OCI-LY7 (cell line): ENCODE data around the gene DCDC2C. TPM values are rescaled to one million over a fixed set of nuclear protein-coding genes. Genes with fewer than 3 reads are reported as not detected.

ENCODE experiments used
- BruUV-seq: library from RNA; stranded (reverse); fragments of 400-500 nt; replicated peaks from 2 replicates; lab custom pipeline; 2021; lab: Mats Ljungman, UMichigan
- CTCF ChIA-PET: fragments of 300-600 bp; sonication (Branson Sonifier 250); formaldehyde crosslinking; loops from one replicate; lab custom pipeline; 2022; ENCODE audit warnings: antibody characterized with exemption; ENCODE audit not compliant: unreplicated experiment; lab: Charles Lee
- POLR2A ChIA-PET: fragments of 300-600 bp; sonication (Branson Sonifier 250); formaldehyde crosslinking; loops from one replicate; lab custom pipeline; 2022; ENCODE audit warnings: antibody characterized with exemption; lab: Charles Lee
- DNase-seq: peaks from one replicate; pipeline ENCODE4 v3.0.0-alpha.2; 2015; ENCODE audit warnings: low spot score
- H2AFZ ChIP-seq: fragments of 200-600 bp; sonication (generic), shearing (Covaris generic); 2 replicates; pipeline ENCODE4 v1.6.1; 2014; ENCODE audit warnings: mild to moderate bottlenecking, antibody characterized with exemption, low read length, moderate library complexity
- H3K27ac ChIP-seq: fragments of 200-600 bp; sonication (generic); 2 replicates; pipeline ENCODE4 v1.5.1; 2014; ENCODE audit warnings: mixed run types, low read depth, mild to moderate bottlenecking, moderate library complexity, low read length, inconsistent platforms; ENCODE audit not compliant: poor library complexity, severe bottlenecking
- H3K36me3 ChIP-seq: fragments of 200-600 bp; sonication (generic); 2 replicates; pipeline ENCODE4 v1.6.1; 2014; ENCODE audit warnings: mild to moderate bottlenecking, antibody characterized with exemption, low read length, moderate library complexity, mixed read lengths; ENCODE audit not compliant: insufficient read depth
- H3K4me1 ChIP-seq: fragments of 200-600 bp; sonication (generic); 2 replicates; pipeline ENCODE4 v1.5.1; 2014; ENCODE audit warnings: mild to moderate bottlenecking, low read length; ENCODE audit not compliant: insufficient read depth, poor library complexity, severe bottlenecking
- H3K4me2 ChIP-seq: fragments of 200-600 bp; sonication (generic); 2 replicates; pipeline ENCODE4 v1.6.1; 2014; ENCODE audit warnings: mild to moderate bottlenecking, low read length
- H3K4me3 ChIP-seq: fragments of 200-600 bp; sonication (generic); 2 replicates; pipeline ENCODE4 v1.5.1; 2014; ENCODE audit warnings: mild to moderate bottlenecking, low read depth, low read length; ENCODE audit not compliant: poor library complexity, severe bottlenecking
- H3K79me2 ChIP-seq: fragments of 200-600 bp; sonication (generic); 2 replicates; pipeline ENCODE4 v1.6.1; 2016; ENCODE audit warnings: low read depth, mild to moderate bottlenecking, low read length, moderate library complexity, mixed read lengths; ENCODE audit not compliant: insufficient read depth
- H3K9me2 ChIP-seq: fragments of 200-600 bp; sonication (generic); 2 replicates; pipeline ENCODE4 v1.6.1; 2016; ENCODE audit warnings: mild to moderate bottlenecking, low read length, mixed read lengths; ENCODE audit not compliant: insufficient read depth
- H3K9me3 ChIP-seq: fragments of 200-600 bp; sonication (generic); 2 replicates; pipeline ENCODE4 v1.6.1; 2014; ENCODE audit warnings: mild to moderate bottlenecking, mixed run types, low read length, mixed read lengths
- H4K20me1 ChIP-seq: fragments of 200-600 bp; sonication (generic); 2 replicates; pipeline ENCODE4 v1.6.1; 2014; ENCODE audit warnings: mild to moderate bottlenecking, antibody characterized with exemption, low read length, moderate library complexity, mixed read lengths; ENCODE audit not compliant: insufficient read depth
- EZH2phosphoT487 ChIP-seq: fragments of 200-600 bp; sonication (generic); IDR thresholded peaks from 2 replicates; pipeline ENCODE4 v1.6.1; 2018; ENCODE audit warnings: low read depth, borderline replicate concordance, mild to moderate bottlenecking, mixed run types, antibody characterized with exemption, low read length, moderate library complexity, mixed read lengths
- intact Hi-C: fragments of 100-400 bp; cut with micrococcal nuclease; formaldehyde crosslinking; loops from one replicate; pipeline ENCODE4 v1.10.0; 2022; ENCODE audit not compliant: unreplicated experiment
- total RNA-seq, 2 experiments: library from RNA; depleted of rRNA in 1 of 2; stranded (reverse); fragments of >200 nt in 1 of 2; shearing (Covaris generic) in 1 of 2; gene quantifications; 2 replicates each; pipeline ENCODE4 v1.2.3, GENCODE V29; 2014 to 2022
- TF ChIP-seq, protein P1 (sequence below): fragments of 200-600 bp; sonication (generic); conservative IDR thresholded peaks from 2 replicates; pipeline ENCODE4 v1.5.1; 2014; ENCODE audit warnings: mild to moderate bottlenecking, antibody characterized with exemption, low read length, moderate library complexity, mixed read lengths

The DCDC2C gene
- total RNA-seq, 2 experiments from 2014 or later, result not detected

DNA sequence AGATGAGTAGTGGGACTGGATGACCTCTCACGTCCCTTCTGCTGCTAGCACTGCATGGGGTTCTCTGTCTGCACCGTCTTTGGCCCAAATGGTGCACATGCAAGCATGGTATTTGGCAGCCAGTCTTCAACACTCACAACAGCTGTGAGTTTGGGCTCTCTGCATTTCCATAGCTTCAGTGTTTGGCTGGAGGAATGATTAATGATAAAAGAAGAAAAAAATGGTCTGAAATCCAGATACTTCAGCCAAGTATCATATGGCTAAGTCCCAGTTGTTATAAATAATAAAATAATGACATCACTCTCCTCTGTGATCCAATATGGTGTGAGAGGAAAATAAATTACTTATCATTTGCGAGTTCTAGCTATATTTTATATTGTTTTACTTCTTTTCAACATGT lies 173.3 kb downstream of the DCDC2C start:
- no peak for TF ChIP-seq EZH2phosphoT487
- TF ChIP-seq, protein P1, sequence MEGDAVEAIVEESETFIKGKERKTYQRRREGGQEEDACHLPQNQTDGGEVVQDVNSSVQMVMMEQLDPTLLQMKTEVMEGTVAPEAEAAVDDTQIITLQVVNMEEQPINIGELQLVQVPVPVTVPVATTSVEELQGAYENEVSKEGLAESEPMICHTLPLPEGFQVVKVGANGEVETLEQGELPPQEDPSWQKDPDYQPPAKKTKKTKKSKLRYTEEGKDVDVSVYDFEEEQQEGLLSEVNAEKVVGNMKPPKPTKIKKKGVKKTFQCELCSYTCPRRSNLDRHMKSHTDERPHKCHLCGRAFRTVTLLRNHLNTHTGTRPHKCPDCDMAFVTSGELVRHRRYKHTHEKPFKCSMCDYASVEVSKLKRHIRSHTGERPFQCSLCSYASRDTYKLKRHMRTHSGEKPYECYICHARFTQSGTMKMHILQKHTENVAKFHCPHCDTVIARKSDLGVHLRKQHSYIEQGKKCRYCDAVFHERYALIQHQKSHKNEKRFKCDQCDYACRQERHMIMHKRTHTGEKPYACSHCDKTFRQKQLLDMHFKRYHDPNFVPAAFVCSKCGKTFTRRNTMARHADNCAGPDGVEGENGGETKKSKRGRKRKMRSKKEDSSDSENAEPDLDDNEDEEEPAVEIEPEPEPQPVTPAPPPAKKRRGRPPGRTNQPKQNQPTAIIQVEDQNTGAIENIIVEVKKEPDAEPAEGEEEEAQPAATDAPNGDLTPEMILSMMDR, result no peak
- Histone ChIP-seq H3K4me3 (no peak overlapping the region), H3K4me2 (no peak overlapping the region), H3K9me2 (no peaks in the 10 kb centered on the region), H3K36me3 (no peaks in the 10 kb centered on the region), H3K9me3 (no peaks in the 10 kb centered on the region), H2AFZ (no peak overlapping the region), H4K20me1 (no peaks in the 10 kb centered on the region), H3K27ac (no peak overlapping the region), H3K79me2 (no peaks in the 10 kb centered on the region), H3K4me1 (no peaks in the 10 kb centered on the region)
- CTCF ChIA-PET, result no interaction called here
- intact Hi-C loops, result no loop called here
- no TSS peak for BruUV-seq
- POLR2A ChIA-PET, result interaction anchor here (0.7 to 0.9 kb wide), 2 partner anchors 96 to 1255 kb away, joined by 3 read pairs; no protein-coding TSS in a partner anchor
- DNase-seq, result no peak

DNA sequence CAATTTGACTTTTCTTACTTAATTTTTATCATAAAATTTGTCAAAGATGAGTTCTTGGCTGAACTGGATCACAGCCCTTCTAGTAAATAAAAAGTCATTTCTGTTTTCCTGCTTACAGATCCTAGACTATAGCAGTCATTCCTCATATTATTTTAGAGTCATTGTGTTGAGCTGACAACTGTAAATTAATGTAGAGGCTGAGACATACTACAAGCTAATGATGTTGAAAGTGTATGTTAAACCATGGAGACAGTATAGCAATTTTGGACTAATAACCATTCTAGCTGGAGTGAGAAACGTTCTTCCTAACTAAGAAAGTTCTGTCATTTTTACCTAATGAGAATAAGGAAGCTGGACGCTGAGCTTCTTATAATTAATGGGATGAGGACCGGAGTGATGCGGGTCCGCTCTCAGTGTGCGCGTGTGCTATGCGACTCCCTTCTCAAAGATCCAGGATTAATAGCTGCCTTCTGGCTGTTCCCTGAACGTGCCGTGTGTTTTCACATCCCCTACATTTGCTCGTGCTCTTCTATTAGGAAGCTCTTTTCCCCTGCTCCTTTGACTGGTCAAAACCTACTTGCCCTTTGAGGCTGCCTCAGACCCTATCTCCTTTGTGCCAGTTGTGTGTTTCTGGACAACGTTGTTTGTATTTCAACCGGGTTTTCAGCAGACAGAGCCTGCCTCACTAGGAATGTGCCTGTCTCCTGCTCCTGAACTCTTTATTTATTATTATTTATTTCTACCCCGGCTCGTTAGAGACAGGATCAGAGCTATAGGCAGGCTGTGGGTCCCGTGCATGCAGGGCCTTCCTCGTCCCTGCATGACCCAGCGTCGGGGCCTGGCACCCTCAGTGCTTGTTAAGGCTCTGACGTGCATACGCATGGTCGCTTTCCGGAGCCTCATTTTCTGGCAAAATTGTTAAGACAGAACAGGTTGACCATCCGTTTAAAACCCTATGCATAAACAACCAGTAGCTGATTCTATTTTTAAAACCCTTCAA lies 182.6 kb downstream of the DCDC2C start:
- H2AFZ ChIP-seq, result no peak overlapping the region
- H3K27ac ChIP-seq, result no peak overlapping the region
- no peaks in the 10 kb centered on the region for H3K9me2 ChIP-seq
- H3K36me3 ChIP-seq, result no peaks in the 10 kb centered on the region
- no peak overlapping the region for H3K4me3 ChIP-seq
- TF ChIP-seq, protein P1, result no peak
- no peak for TF ChIP-seq EZH2phosphoT487
- H3K79me2 ChIP-seq, result no peaks in the 10 kb centered on the region
- POLR2A ChIA-PET, result interaction anchor here (1.1 kb wide), 1 partner anchor 14 kb away, joined by 3 read pairs; no protein-coding TSS in a partner anchor
- no peak overlapping the region for H3K4me2 ChIP-seq
- CTCF ChIA-PET, result no interaction called here
- intact Hi-C loops, result no loop called here
- no TSS peak for BruUV-seq
- no peaks in the 10 kb centered on the region for H4K20me1 ChIP-seq
- no peaks in the 10 kb centered on the region for H3K9me3 ChIP-seq
- DNase-seq, result no peak
- no peaks in the 10 kb centered on the region for H3K4me1 ChIP-seq
